K562 (cell line): ENCODE measurements around the gene GIGYF1. TPM values are rescaled to one million over a fixed set of nuclear protein-coding genes. Genes with fewer than 3 reads are reported as not detected.
A peak's percentile ranks its signal among the peaks of the same experiment; 100 is the strongest.

Source experiments
- ATAC-seq: fragments of 200-7000 bp; cut with Tn5 transposase; 3 replicates; pipeline ENCODE4 v1.9.1; 2020; ENCODE audit warnings: moderate library complexity
- BruUV-seq: library from RNA; stranded (reverse); fragments of 400-500 nt; replicated peaks from 2 replicates; lab custom pipeline; 2021; lab: Mats Ljungman, UMichigan
- CTCF ChIA-PET: fragments of 300-600 bp; formaldehyde crosslinking; extraction: SDS; loops from one replicate; lab custom pipeline; 2021; ENCODE audit warnings: low intra/inter-chr PET ratio; lab: Yijun Ruan, JAX
- POLR2A ChIA-PET: fragments of 300-600, 350-650 bp; sonication (Branson Sonifier 250); formaldehyde crosslinking; extraction: SDS; loops from one replicate; lab custom pipeline; 2021; ENCODE audit warnings: antibody characterized with exemption, inconsistent platforms; lab: Yijun Ruan, JAX
- DNase-seq, 4 experiments: peaks; one replicate each; pipeline versions ENCODE4 v3.0.0 to v3.0.0-alpha.2; 2011 to 2018; ENCODE audit warnings: low spot score in 3 of 4, mixed read lengths in 3 of 4; ENCODE audit errors: extremely low read depth in 1 of 4
- FAIRE-seq: peaks from 2 replicates; lab custom pipeline; 2011; peaks lifted over from hg19 to GRCh38; lab: Jason Lieb, UNC
- H2AFZ ChIP-seq: 2 replicates; pipeline ENCODE4 v1.6.0; 2011; ENCODE audit warnings: low read depth, low read length, control low read depth, inconsistent platforms
- H3K27ac ChIP-seq: fragments of 200-600 bp; 3 replicates; pipeline ENCODE4 v1.8.0; 2011; ENCODE audit warnings: low read depth, mild to moderate bottlenecking, control low read depth, inconsistent platforms, low read length, moderate library complexity, mixed read lengths; ENCODE audit errors: extremely low read depth
- H3K27me3 ChIP-seq, 2 experiments: fragments of 300-600 bp in 1 of 2; 2 replicates in 1 of 2; 3 replicates in 1 of 2; pipeline versions ENCODE4 v1.6.0 to v1.8.0; 2011; ENCODE audit warnings: inconsistent platforms in 2 of 2, low read length in 2 of 2, mild to moderate bottlenecking in 1 of 2, mixed read lengths in 1 of 2, moderate library complexity in 1 of 2; ENCODE audit not compliant: control insufficient read depth in 2 of 2, insufficient read depth in 2 of 2
- H3K36me3 ChIP-seq: fragments of 300-600 bp; 3 replicates; pipeline ENCODE4 v1.8.0; 2011; ENCODE audit warnings: mild to moderate bottlenecking, low read length, inconsistent platforms; ENCODE audit not compliant: control insufficient read depth, insufficient read depth
- H3K4me1 ChIP-seq, 2 experiments: fragments of 200-600 bp in 1 of 2; replicated peaks in 1 of 2; 2 replicates in 1 of 2; 3 replicates in 1 of 2; pipeline versions ENCODE4 v1.5.1 to v1.8.0; 2011; ENCODE audit warnings: inconsistent platforms in 2 of 2, low read length in 2 of 2, mild to moderate bottlenecking in 1 of 2, mixed read lengths in 1 of 2, moderate library complexity in 1 of 2; ENCODE audit not compliant: control insufficient read depth in 2 of 2, insufficient read depth in 2 of 2
- H3K4me2 ChIP-seq: 2 replicates; pipeline ENCODE4 v1.6.1; 2011; ENCODE audit warnings: low read length, control low read depth, inconsistent platforms, mixed read lengths; ENCODE audit not compliant: insufficient read depth
- H3K4me3 ChIP-seq: fragments of 200-600 bp; sonication (generic), shearing (Covaris generic); 2 replicates; pipeline ENCODE4 v1.5.1; 2016; ENCODE audit warnings: control low read depth, inconsistent platforms
- H3K79me2 ChIP-seq: fragments of 200-600 bp; 3 replicates; pipeline ENCODE4 v1.8.0; 2011; ENCODE audit warnings: low read length, inconsistent platforms; ENCODE audit not compliant: control insufficient read depth, insufficient read depth
- H3K9ac ChIP-seq, 2 experiments: 2 replicates each; pipeline versions ENCODE4 v1.6.0 to v1.6.1; 2011; ENCODE audit warnings: low read depth in 2 of 2, low read length in 2 of 2, control low read depth in 1 of 2, inconsistent platforms in 1 of 2, mild to moderate bottlenecking in 1 of 2, mixed read lengths in 1 of 2; ENCODE audit not compliant: insufficient read depth in 1 of 2
- H3K9me1 ChIP-seq: one replicate; pipeline ENCODE4 v1.6.0; 2011; ENCODE audit warnings: inconsistent platforms, mild to moderate bottlenecking, low read length, moderate library complexity; ENCODE audit not compliant: control insufficient read depth, insufficient read depth
- H3K9me3 ChIP-seq: replicated peaks from 2 replicates; pipeline ENCODE4 v1.5.1; 2011; ENCODE audit warnings: low read depth, low read length, inconsistent platforms; ENCODE audit not compliant: control insufficient read depth, insufficient read depth
- H4K20me1 ChIP-seq: replicated peaks from 2 replicates; pipeline ENCODE4 v1.6.1; 2011; ENCODE audit warnings: low read length, inconsistent platforms, mixed read lengths; ENCODE audit not compliant: control insufficient read depth, insufficient read depth
- ATF3 ChIP-seq, 2 experiments: fragments of 450-650 bp in 1 of 2; sonication (generic) in 1 of 2; formaldehyde crosslinking in 1 of 2; IDR thresholded peaks in 1 of 2; conservative IDR thresholded peaks in 1 of 2; 2 replicates each; pipeline versions ENCODE4 v1.6.1 to v1.8.1; 2016 to 2023; ENCODE audit warnings: mild to moderate bottlenecking in 2 of 2, moderate library complexity in 2 of 2, inconsistent platforms in 1 of 2, missing genetic modification reagents in 1 of 2
- E2F3 ChIP-seq: fragments of 250-450 bp; sonication (Bioruptor Pico); IDR thresholded peaks from 2 replicates; pipeline ENCODE4 v1.4.0; 2020; ENCODE audit warnings: mild to moderate bottlenecking
- L3MBTL2 ChIP-seq: fragments of 450-650 bp; IDR thresholded peaks from 2 replicates; pipeline ENCODE4 v1.6.1; 2016; ENCODE audit warnings: mild to moderate bottlenecking, moderate library complexity
- LEF1 ChIP-seq: fragments of 450-650 bp; IDR thresholded peaks from 2 replicates; pipeline ENCODE4 v1.6.1; 2016; ENCODE audit warnings: mild to moderate bottlenecking
- MNT ChIP-seq, 2 experiments: fragments of 450-650 bp; conservative IDR thresholded peaks; 2 replicates each; pipeline ENCODE4 v1.6.1; 2017; ENCODE audit warnings: mild to moderate bottlenecking in 2 of 2, moderate library complexity in 2 of 2
- NFRKB ChIP-seq: fragments of 450-650 bp; IDR thresholded peaks from 2 replicates; pipeline ENCODE4 v1.6.1; 2016; ENCODE audit warnings: low read depth
- NKRF ChIP-seq: fragments of 450-650 bp; IDR thresholded peaks from 2 replicates; pipeline ENCODE4 v1.6.1; 2016; ENCODE audit warnings: borderline replicate concordance
- OTX1 ChIP-seq: fragments of 450-650 bp; formaldehyde crosslinking; IDR thresholded peaks from 2 replicates; pipeline ENCODE4 v1.4.0; 2022; ENCODE audit warnings: mild to moderate bottlenecking
- RBFOX2 ChIP-seq: fragments of 200-400 bp; formaldehyde crosslinking; IDR thresholded peaks from 2 replicates; pipeline ENCODE4 v1.6.1; 2017; ENCODE audit warnings: low read depth, mild to moderate bottlenecking, low read length, moderate library complexity
- SAP30 ChIP-seq: fragments of 200-600 bp; sonication (generic); IDR thresholded peaks from 2 replicates; pipeline ENCODE4 v1.6.1; 2012; ENCODE audit warnings: borderline replicate concordance, low read depth, mild to moderate bottlenecking, moderate library complexity, low read length, control low read depth, inconsistent platforms; ENCODE audit not compliant: insufficient read depth, poor library complexity, severe bottlenecking
- ZKSCAN3 ChIP-seq: fragments of 250-450 bp; sonication (Bioruptor Pico); IDR thresholded peaks from 2 replicates; pipeline ENCODE4 v1.4.0; 2020
- ZNF263 ChIP-seq: sonication (generic); formaldehyde crosslinking; IDR thresholded peaks from 2 replicates; pipeline ENCODE4 v1.8.0; 2022; ENCODE audit warnings: mild to moderate bottlenecking, missing genetic modification reagents, borderline replicate concordance
- ZNF76 ChIP-seq: fragments of 250-450 bp; sonication (Bioruptor Pico); IDR thresholded peaks from 2 replicates; pipeline ENCODE4 v1.4.0; 2020; ENCODE audit warnings: mild to moderate bottlenecking, moderate library complexity, borderline replicate concordance
- WGBS: fragments of 100-300 bp; shearing (Covaris generic); methylation state at CpG from one replicate; pipeline ENCODE4 v1.1.6; 2016; ENCODE audit warnings: low coverage, mixed read lengths; ENCODE audit not compliant: insufficient coverage; ENCODE audit errors: missing lambda C conversion rate; 5-methylcytosine and 5-hydroxymethylcytosine counted together
- in situ Hi-C: fragments of 300-500 bp; cut with MboI; formaldehyde crosslinking; loops from 4 replicates; pipeline ENCODE4 v1.15.0; 2018; ENCODE audit warnings: inconsistent platforms, mixed read lengths
- intact Hi-C: fragments of 100-400 bp; cut with micrococcal nuclease; formaldehyde crosslinking; loops from 2 replicates; pipeline ENCODE4 v1.14.2; 2022
- polyA plus RNA-seq, 8 experiments: library from polyadenylated mRNA; depleted of rRNA in 4 of 8; stranded (reverse) in 5 of 8; unstranded in 3 of 8; fragments of >200 nt; fragmentation: Nextera tagmentation in 2 of 8; fragmentation: Illumina TruSeq in 1 of 8; extraction: Ambion mirVana in 2 of 8; extraction: Trizol in 1 of 8; gene quantifications; 2 replicates each; pipeline versions ENCODE4 v1.2.1 to v1.2.3, GENCODE V29; 2011 to 2014; ENCODE audit warnings: inconsistent platforms in 1 of 8, missing spikeins in 1 of 8
- total RNA-seq, 7 experiments: library from RNA; depleted of rRNA in 6 of 7; stranded (reverse); fragments of >200 nt in 6 of 7; fragmentation: Illumina TruSeq in 2 of 7; extraction: Trizol in 2 of 7; gene quantifications; 2 replicates each; pipeline versions ENCODE4 v1.2.1 to v1.2.3, GENCODE V29; 2011 to 2021; ENCODE audit warnings: low replicate concordance in 1 of 7
- TF ChIP-seq, protein P1 (sequence below): fragments of 200-800 bp; sonication (Bioruptor generic); IDR thresholded peaks from 2 replicates; pipeline ENCODE4 v1.6.1; 2017; ENCODE audit warnings: missing genetic modification characterization, missing compliant biosample characterization

The GIGYF1 gene
- total and polyA plus RNA-seq, 9 of the 15 experiments (the other 6 are each of a cell fraction or from before 2014, with no cell fraction given), result 0.56 to 76.2 (median 16.8) TPM

GRCh38 chr7:100641860-100642533, 52.1 kb downstream of the GIGYF1 start:
- in situ Hi-C loops, result no loop called here
- ChIA-PET CTCF (no interaction called here), POLR2A (interaction anchor here (0.6 to 1.7 kb wide), 4 partner anchors 9 to 41 kb away, joined by 3 to 6 read pairs (median 4); partner anchors contain the start of gene MOSPD3)
- peak; percentile 74 for FAIRE-seq
- Histone ChIP-seq H3K79me2 (peaks cover 48% of the 10 kb centered on the region), H2AFZ (peak overlapping the region; percentile 59), H3K9me3 (no peaks in the 10 kb centered on the region), H3K4me1 (peaks cover 25 to 50% of the 10 kb centered on the region in 2 experiments), H3K4me2 (peak overlapping the region; percentile 95), H3K36me3 (peaks cover 5% of the 10 kb centered on the region; the same call in 1 of the 3 replicates), H3K4me3 (peak overlapping the region; percentile 55), H3K27me3 (no peaks in the 10 kb centered on the region), H3K9me1 (no peaks in the 10 kb centered on the region), H4K20me1 (no peaks in the 10 kb centered on the region), H3K27ac (peak overlapping the region; percentile 98), H3K9ac (peak overlapping the region; percentile 92 to 94)
- peak; percentile 45 to 71 (median 51) for DNase-seq
- BruUV-seq, result TSS peak; percentile 71
- intact Hi-C loops, result loop anchor here (1.0 to 5.0 kb wide), 3 partner anchors 14 to 50 kb away; partner anchors contain the start of genes ACTL6B, GIGYF1 and GNB2
- WGBS, result 2% methylated on average over 10 of the region's 10 CpGs
- peak; percentile 12 for ATAC-seq
- TF ChIP-seq LEF1 (no peak), ATF3 (IDR thresholded peaks at IDR 0.05) (no peak), ATF3 (CRISPR knock-in tag; conservative IDR thresholded peaks at IDR 0.05) (0 out of 2 replicates have a peak, but pooled peaks have one; percentile 23), MNT (conservative IDR thresholded peaks at IDR 0.05) (peak in 1 of 2 experiments; percentile 58; a peak in 2 of 4 replicates), SAP30 (peak; percentile 38), ZKSCAN3 (CRISPR knock-in tag) (no peak), RBFOX2 (peak; percentile 29), ZNF76 (no peak), NFRKB (peak; percentile 69), ZNF263 (CRISPR knock-in tag) (peak; percentile 85), NKRF (0 out of 2 replicates have a peak, but pooled peaks have one; percentile 32), E2F3 (CRISPR knock-in tag) (0 out of 2 replicates have a peak, but pooled peaks have one; percentile 30), OTX1 (CRISPR knock-in tag) (no peak), L3MBTL2 (peak; percentile 56)
- TF ChIP-seq, protein P1, sequence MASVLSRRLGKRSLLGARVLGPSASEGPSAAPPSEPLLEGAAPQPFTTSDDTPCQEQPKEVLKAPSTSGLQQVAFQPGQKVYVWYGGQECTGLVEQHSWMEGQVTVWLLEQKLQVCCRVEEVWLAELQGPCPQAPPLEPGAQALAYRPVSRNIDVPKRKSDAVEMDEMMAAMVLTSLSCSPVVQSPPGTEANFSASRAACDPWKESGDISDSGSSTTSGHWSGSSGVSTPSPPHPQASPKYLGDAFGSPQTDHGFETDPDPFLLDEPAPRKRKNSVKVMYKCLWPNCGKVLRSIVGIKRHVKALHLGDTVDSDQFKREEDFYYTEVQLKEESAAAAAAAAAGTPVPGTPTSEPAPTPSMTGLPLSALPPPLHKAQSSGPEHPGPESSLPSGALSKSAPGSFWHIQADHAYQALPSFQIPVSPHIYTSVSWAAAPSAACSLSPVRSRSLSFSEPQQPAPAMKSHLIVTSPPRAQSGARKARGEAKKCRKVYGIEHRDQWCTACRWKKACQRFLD (CRISPR knock-in tag), result peak; percentile 56
